ENCODE data around the gene MAK. TPM values are rescaled to one million over a fixed set of nuclear protein-coding genes. Genes with fewer than 3 reads are reported as not detected.

Gene MAK
- total and polyA plus RNA-seq, 2 of the 13 experiments (the other 11 are each of a cell fraction or from before 2014, with no cell fraction given) = 0.04 TPM; not detected in 1

- TF ChIP-seq, protein P1, sequence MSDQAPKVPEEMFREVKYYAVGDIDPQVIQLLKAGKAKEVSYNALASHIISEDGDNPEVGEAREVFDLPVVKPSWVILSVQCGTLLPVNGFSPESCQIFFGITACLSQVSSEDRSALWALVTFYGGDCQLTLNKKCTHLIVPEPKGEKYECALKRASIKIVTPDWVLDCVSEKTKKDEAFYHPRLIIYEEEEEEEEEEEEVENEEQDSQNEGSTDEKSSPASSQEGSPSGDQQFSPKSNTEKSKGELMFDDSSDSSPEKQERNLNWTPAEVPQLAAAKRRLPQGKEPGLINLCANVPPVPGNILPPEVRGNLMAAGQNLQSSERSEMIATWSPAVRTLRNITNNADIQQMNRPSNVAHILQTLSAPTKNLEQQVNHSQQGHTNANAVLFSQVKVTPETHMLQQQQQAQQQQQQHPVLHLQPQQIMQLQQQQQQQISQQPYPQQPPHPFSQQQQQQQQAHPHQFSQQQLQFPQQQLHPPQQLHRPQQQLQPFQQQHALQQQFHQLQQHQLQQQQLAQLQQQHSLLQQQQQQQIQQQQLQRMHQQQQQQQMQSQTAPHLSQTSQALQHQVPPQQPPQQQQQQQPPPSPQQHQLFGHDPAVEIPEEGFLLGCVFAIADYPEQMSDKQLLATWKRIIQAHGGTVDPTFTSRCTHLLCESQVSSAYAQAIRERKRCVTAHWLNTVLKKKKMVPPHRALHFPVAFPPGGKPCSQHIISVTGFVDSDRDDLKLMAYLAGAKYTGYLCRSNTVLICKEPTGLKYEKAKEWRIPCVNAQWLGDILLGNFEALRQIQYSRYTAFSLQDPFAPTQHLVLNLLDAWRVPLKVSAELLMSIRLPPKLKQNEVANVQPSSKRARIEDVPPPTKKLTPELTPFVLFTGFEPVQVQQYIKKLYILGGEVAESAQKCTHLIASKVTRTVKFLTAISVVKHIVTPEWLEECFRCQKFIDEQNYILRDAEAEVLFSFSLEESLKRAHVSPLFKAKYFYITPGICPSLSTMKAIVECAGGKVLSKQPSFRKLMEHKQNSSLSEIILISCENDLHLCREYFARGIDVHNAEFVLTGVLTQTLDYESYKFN (CRISPR knock-in tag; conservative IDR thresholded peaks at IDR 0.05) = peak; percentile 89
- TF ChIP-seq ZNF224 (CRISPR knock-in tag; IDR thresholded peaks at IDR 0.05) = 0 out of 2 replicates have a peak, but pooled peaks have one; percentile 28
- TF ChIP-seq ZNF326 (CRISPR knock-in tag; IDR thresholded peaks at IDR 0.05; ENCODE audit: borderline replicate concordance) = no peak
- 0 out of 2 replicates have a peak, but pooled peaks have one; percentile 9 for TF ChIP-seq RCOR2 (CRISPR knock-in tag; IDR thresholded peaks at IDR 0.05)
- TF ChIP-seq RORA (CRISPR knock-in tag; IDR thresholded peaks at IDR 0.05) = no peak
- TF ChIP-seq, protein P2, sequence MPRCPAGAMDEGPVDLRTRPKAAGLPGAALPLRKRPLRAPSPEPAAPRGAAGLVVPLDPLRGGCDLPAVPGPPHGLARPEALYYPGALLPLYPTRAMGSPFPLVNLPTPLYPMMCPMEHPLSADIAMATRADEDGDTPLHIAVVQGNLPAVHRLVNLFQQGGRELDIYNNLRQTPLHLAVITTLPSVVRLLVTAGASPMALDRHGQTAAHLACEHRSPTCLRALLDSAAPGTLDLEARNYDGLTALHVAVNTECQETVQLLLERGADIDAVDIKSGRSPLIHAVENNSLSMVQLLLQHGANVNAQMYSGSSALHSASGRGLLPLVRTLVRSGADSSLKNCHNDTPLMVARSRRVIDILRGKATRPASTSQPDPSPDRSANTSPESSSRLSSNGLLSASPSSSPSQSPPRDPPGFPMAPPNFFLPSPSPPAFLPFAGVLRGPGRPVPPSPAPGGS (CRISPR knock-in tag; IDR thresholded peaks at IDR 0.05) = peak; percentile 92
- TF ChIP-seq CCAR2 (optimal IDR thresholded peaks at IDR 0.05; ENCODE audit: low read depth, low read length) = no peak
- TF ChIP-seq ZNF777 (CRISPR knock-in tag; IDR thresholded peaks at IDR 0.05) = peak; percentile 66; the same call in 1 of the 2 replicates
- TF ChIP-seq, protein P3, sequence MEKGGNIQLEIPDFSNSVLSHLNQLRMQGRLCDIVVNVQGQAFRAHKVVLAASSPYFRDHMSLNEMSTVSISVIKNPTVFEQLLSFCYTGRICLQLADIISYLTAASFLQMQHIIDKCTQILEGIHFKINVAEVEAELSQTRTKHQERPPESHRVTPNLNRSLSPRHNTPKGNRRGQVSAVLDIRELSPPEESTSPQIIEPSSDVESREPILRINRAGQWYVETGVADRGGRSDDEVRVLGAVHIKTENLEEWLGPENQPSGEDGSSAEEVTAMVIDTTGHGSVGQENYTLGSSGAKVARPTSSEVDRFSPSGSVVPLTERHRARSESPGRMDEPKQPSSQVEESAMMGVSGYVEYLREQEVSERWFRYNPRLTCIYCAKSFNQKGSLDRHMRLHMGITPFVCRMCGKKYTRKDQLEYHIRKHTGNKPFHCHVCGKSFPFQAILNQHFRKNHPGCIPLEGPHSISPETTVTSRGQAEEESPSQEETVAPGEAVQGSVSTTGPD (CRISPR knock-in tag; IDR thresholded peaks at IDR 0.05) = no peak
- TF ChIP-seq RBFOX2 (IDR thresholded peaks at IDR 0.05; ENCODE audit: low read depth, low read length) = peak; percentile 96
- peak; percentile 98 for TF ChIP-seq ZNF747 (CRISPR knock-in tag; IDR thresholded peaks at IDR 0.05; ENCODE audit: borderline replicate concordance)
- peak; percentile 95 for TF ChIP-seq UBTF (CRISPR knock-in tag; IDR thresholded peaks at IDR 0.05)
- TF ChIP-seq REL (CRISPR knock-in tag; conservative IDR thresholded peaks at IDR 0.05) = peak; percentile 89; the same call in 1 of the 2 replicates
- TF ChIP-seq ASH2L (IDR thresholded peaks at IDR 0.05; ENCODE audit: insufficient read length, low read depth, low read length) = peak; percentile 90
Measured at GRCh38 chr6:10722820-10723566, 115.3 kb downstream of the MAK start, which contains the start of gene TMEM14C (continued).
